ENCODE results near the gene TLE7.

Gene TLE7

DNA sequence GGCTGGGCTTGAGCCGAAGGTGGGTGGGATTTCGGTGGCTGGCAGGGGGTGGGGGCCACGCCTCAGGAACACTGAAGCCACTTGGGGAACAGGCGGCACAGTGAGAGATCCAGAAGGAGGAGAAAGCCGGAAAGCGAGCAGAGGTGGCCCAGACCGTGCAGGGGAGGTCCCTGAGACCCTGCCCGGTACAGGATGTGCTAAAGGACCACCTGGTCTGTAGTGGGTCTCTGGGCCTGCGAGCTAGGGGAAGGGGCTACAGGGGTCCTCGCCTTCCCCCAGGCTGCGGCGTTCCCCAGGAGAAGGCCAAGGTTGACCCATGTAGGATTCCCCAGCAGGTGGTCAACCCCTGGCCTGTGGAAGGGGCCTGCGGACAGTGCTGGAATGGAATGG is at the start of gene TLE7:
Gene TLE7, minus strand, starts transcription at position 4 of the 390 bp plus-strand sequence. CDS start 8,730 bp downstream, outside the sequence.
- FAIRE-seq = no peak
- no peak for DNase-seq (ENCODE audit: insufficient read length, low spot score)

DNA sequence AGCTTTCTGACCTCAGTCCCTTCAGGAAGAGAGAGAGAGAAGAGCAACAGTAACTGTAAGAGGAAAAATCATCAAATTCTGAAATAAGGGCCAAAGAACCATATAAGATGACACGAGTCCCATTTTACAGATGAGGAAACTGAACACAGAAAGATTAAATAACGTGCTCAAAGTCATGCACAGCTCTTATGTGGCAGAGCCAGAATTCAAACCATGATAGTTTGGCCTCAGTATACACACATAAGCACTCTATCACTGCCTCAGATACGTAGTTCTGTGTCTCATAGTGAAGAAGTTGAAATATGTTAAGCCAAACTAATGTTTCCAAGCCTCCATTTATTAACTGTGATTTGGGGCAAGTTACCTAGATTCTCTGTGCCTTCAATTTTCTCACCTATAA is 49.2 kb upstream of the TLE7 start:
- no peak for DNase-seq (ENCODE audit: insufficient read length, low spot score)
- FAIRE-seq = peak; percentile 51

DNA sequence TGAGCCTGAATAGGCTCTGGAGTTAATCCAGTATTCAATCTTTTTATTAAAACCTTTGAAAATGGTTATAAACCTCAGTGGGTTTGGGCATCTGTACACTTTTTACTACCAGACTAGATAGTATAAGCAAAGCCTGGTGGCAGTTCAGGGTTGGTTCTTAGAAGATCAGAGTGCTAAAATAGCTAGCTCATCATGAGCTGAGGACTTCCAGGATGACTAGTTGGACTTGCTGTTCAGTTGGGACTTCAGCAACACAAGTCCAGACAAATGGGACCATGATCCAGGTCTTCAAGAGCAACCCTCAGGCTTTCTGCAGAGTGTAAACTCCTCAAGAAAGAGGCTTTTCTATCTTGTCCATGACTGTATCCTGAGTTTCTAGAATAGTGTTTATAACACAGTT is 48.5 kb upstream of the TLE7 start:
- DNase-seq (ENCODE audit: insufficient read length, low spot score) (no peak), FAIRE-seq (no peak)

DNA sequence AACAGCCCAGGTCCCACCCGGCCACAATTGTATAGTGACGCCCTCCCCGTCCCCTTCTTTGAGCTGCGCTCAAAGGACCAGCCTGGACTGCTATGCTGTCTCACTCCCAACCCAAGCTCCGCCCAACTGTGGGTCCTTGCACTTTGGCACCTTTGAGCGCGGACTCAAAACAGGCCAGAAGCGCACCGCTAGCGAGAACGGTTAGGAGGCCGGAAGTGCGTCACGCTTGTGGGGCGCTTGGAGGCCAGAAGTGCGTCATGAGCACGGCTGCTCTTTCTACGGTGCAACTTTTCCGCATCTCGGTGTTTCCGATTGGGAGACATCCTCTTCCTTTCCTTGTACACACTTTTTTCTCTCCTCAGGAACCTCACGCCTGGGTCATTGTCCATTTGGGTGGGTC is 47.3 kb upstream of the TLE7 start, which contains the start of gene ZNF19:
Gene ZNF19, minus strand, starts transcription at position 203 of the 400 bp plus-strand sequence. CDS start 7,210 bp downstream, outside the sequence.
- no peak for FAIRE-seq

DNA sequence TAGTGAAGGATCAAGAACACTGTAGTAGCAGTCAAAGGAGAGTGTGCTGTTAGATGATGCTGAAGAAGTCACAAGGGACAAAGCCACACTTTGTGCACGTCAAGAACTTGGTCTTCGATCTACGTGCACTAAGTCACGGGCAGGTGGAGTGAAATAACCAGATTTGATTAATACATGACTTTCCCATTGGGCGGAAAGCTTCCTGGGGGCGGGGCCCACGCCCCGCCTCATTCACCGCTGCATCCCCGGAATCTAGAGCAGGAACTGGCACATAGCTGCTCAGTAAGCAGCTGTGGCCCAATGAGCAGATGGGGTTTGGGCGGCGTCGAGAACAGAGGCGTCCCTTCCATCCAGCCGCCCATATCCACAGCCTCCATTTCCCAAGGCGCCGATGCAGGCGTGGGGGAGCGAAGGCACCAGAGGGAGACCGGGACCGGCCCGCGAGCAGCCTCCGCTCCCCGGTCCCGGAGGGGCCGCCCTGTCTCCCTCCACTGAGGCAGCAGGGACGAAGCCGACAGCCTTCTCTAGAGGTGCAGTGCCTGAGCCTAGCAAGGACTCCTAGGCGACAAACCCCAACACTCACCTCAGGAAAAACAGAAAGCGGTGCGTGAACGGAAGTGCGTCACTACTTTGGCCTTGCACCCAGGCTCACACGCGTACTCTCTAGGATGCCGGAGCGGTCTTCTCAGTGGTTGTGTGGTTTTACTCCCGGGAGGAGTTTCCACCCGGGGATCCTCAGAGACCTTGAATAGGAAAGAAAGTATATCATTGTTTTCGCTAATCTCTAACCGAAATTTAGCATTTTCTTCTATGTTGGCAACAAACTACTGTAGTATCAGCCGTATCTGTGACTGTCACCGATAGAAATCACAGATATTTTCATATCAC is 42.4 kb upstream of the TLE7 start:
- DNase-seq (ENCODE audit: insufficient read length, low spot score) = peak; percentile 97
- peak; percentile 99 for FAIRE-seq

More for the DNA sequence above, 47.3 kb upstream of the TLE7 start, which contains the start of gene ZNF19:
- DNase-seq (ENCODE audit: insufficient read length, low spot score) = no peak

DNA sequence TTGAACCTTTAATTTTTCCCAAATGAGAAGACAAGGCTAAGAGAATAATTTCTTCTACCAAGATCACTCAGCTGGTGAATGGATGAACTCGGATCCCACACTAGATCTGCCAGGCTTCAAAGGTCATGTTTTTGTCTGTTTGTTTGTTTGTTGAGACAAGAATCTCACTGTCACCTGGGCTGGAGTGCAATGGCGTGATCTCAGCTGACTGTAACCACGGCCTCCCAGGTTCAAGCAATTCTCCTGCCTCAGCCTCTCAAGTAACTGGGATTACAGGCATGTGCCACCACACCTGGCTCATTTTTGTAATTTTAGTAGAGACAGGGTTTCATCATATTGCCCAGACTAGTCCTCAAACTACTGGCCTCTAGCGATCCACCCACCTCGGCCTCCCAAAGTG is 40.7 kb upstream of the TLE7 start:
- no peak for DNase-seq (ENCODE audit: insufficient read length, low spot score)
- no peak for FAIRE-seq

DNA sequence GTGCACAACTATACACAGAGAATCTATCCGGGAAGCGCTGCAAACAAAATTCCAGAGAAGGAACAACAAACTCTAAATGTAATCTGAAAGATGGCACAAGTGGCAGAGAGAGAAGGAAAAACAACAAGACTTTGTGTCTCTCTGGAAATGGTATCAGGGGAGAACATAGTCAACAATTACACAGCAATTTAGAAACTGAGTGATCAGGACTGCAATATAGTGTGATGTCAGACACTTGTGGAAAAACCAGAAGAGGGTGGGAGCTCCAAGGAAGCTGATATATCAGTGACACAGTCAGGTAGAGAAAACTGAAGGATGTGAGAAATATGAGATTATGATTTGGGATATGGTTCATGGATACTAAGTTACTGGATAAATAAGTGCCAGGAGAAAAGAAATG is 39.1 kb upstream of the TLE7 start:
- FAIRE-seq = no peak
- no peak for DNase-seq (ENCODE audit: insufficient read length, low spot score)

DNA sequence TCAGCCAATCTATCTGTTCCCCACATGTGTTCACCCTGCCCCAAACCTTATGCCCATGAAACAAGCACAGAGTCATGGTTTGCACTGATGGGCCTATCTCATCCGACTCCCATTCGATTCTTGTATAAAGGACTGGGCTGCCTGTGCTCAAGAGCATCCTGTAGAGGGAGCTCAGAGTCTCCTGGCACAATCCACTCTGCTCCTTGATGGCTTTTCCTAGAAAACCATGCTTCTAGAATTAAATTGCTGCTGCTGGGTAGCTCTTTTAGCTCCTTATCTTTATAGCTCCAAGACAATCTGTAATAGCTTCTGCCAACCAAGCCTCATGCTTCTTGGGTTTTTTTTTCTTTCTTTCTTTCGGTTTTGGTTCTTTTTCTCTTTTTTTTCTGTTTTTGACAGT is 37.6 kb upstream of the TLE7 start:
- DNase-seq (ENCODE audit: insufficient read length, low spot score) (peak; percentile 45), FAIRE-seq (peak; percentile 85)

DNA sequence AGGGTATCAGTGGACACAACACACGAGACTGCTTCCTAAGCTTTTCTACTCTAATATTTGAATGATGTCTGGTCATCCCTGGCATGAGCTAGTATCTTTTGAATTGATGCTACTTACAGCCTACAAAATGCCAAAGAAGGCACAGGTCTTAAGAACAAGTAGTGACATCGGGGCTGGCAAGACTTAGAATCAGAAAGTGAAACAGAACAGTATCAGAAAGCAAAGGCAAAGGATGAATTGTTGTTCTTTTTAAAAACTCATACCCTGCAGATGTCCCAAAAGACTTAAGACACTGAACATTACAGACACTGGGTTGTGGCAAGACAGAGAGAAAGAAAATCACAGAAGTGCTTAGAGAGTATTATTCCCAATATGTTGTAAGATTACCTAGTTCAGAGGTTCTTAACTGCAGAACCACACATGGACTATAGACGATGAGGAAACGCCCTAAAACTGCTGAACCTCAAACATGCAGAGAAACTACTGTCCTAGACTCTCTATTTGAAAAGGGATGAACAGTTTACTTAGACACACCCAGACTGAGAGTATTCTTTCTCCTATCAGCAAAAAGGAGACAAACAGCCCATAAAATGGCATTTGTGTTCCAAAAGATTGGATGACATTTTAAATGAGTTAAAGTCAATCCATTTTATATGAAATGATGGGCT is 34.7 kb upstream of the TLE7 start:
- DNase-seq (ENCODE audit: insufficient read length, low spot score) (no peak), FAIRE-seq (peak; percentile 81)

DNA sequence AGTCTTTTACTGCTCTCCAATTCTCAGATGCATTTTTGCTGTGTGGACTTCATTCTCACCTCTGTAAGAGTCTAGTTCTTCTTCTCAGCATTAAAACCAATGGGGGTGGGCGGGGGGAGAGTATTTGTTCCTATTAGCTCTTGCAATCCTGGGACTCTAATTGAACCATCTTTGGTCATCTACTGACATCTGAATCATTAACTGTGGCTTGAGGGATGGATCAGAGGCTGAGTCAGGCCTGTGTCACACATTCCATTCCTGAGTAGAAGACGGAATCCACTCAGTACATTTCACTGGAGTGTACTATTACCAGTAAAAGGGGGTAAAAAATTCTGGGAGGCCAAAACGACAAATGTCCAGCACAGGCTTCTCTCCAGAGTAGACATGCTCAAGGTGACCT is 33.0 kb upstream of the TLE7 start:
- DNase-seq (ENCODE audit: insufficient read length, low spot score) = peak; percentile 78
- peak; percentile 97 for FAIRE-seq

DNA sequence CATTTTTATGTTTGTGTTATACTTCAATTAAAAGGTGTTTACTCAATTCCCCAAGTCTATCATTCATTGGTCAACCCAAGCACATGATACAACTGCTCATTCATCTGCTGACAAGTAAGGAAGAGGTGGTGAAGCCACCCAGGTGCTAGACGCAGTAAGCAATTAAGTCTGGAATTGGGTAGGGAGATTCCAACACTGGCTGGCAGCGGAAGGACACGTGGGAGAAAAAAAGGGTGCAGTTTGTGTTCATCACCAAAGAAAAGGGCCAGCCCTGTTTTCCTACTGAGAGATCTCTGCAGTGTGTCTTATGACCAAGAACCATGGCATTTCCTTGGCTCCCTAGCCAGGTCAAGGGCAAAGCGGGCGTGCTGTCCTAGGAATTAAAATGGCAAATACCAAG is 32.0 kb upstream of the TLE7 start:
- FAIRE-seq (peak; percentile 92), DNase-seq (ENCODE audit: insufficient read length, low spot score) (no peak)

DNA sequence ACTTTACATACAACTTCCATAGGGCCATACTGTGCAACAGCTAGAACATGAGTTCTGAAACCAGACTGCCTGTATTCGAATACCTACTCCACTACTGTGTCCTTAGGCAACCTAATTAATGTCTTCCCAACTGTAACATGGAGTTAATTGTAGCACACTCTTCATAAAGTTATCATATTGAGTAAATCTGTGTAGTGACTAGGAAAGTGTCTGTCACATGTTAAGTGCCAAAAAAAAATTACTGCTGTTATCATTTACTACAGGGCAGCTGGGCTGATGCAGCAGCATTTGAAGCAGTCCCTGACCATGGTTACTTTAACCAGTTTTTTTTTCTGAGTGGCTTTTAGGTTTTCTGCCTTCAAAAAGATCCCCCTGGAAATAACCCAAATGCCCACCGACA is 31.1 kb upstream of the TLE7 start:
- FAIRE-seq (peak; percentile 69), DNase-seq (ENCODE audit: insufficient read length, low spot score) (no peak)

DNA sequence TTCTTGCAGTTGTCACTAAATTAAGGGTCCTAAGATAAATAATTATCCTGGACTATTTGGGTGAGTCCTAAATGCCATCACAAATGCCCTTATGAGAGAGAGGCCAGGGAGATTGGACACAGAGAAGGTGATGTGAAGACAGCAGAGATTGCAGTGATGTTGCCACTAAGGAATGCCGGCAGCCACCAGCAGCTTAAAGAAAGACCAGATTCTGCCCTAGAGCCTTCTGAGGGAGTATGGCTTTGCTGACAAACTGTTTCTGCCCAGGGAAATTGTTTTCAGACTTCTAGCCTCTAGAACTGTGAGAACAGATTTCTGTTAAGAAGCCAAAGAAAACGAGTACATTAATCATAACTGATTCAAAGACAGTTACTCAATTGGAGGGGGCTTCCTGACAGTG is 30.2 kb upstream of the TLE7 start:
- no peak for FAIRE-seq

DNA sequence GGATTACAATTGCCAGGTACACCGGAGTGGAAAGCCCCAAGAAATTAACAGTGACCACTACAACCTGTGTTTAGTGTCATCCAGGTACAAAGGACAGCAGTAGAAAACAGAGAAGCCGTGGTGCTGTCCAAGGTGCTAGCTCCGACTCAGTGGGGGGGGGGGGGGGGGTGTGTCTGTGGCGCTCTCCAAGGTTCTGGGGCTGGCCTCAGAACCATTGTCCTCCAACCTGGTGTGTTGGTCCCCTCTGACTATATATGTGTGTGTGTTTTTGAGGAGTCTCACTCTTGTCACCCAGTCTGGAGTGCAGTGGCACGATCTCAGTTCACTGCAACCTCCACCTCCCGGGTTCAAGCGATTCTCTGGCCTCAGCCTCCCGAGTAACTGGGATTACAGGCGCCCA is 26.0 kb upstream of the TLE7 start:
- FAIRE-seq (no peak), DNase-seq (ENCODE audit: insufficient read length, low spot score) (peak; percentile 56)

More for the DNA sequence above, 30.2 kb upstream of the TLE7 start:
- DNase-seq (ENCODE audit: insufficient read length, low spot score) = no peak

DNA sequence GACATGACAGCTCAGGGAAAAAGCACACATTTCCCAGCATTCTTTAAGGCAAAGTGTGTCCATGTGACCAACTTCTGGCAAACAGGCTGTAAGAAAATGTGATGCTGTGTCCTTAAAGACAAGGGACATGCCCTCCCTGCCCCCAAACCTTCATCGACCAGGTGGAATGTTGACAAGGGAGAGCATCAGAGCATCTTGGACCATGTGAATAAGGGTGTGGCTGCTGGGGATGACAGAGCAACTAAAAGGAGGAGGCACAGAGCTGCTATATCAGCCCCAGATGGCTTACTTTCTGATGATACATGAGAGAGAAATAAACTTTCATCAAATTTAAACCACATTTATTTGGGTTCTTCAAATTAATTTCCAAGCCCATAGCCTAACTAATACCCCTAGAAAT is 22.4 kb upstream of the TLE7 start:
- FAIRE-seq (peak; percentile 28), DNase-seq (ENCODE audit: insufficient read length, low spot score) (no peak)

DNA sequence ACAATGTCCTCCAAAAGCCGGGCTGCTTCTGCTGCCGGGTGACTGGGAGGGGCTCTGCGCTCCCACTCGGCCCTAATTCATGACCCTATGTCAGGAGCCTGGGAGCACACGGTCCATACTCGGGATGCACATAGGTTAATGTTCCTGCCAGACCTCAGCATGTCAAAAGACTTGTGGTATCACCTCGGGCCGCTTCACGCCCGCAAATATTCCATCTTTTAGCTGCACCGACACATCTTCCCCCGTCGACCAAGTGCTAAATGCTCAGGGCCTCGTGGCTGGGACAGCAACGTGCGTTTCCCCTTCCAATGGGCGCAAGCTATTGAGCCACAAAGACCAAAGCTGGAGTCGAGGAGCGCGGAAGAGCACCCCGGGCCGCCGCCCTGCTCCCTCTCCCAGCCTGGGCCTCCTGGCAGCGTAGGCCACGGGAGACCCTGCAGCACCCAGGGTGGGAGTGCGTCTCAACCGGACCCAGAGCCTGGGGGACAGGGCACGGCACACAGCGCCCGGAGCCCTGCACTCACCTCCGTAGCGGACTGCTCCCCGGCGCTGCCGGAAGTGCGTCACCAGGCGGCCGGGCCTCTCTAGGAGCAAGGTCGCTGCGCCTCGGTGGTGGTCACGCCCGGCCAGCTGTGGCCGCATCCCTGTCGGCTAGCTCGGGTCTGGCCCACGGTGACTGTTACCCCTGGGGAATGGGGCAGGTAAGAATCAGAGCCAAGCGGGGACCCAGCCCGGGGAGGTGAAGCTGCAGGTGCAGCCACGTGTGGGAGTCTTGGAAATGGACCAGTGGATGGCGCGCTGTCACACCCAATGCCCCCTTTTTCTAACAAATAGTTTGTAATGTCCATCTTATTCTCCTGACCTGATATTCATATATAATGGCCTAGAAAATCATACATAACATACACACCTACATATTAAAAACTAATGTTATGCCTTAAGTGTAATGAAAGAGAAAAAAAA is 20.1 kb upstream of the TLE7 start, which contains the start of gene ZNF23:
Gene ZNF23, minus strand, starts transcription at position 562 of the 963 bp plus-strand sequence. CDS start 5,451 bp downstream, outside the sequence.
- DNase-seq (ENCODE audit: insufficient read length, low spot score) = peak; percentile 97
- FAIRE-seq = peak; percentile 99

DNA sequence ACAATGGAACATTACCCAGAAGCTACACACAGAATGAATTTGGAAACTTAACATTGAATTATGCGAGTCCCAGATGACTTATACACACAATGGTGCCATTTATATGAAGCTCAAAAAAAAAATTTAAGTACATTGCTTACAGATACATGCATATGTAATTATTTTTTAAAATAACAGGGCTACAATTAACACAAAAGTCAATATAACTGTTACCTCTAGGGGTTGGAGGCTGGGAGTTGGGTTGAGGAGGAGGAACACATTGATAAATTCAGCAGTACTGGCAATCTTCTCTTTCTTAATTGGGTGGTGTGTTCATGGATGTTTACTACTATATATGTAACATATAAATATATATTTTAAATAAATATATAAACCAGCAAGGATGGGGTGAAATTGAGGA is 19.1 kb upstream of the TLE7 start:
- DNase-seq (ENCODE audit: insufficient read length, low spot score) = no peak
- no peak for FAIRE-seq

DNA sequence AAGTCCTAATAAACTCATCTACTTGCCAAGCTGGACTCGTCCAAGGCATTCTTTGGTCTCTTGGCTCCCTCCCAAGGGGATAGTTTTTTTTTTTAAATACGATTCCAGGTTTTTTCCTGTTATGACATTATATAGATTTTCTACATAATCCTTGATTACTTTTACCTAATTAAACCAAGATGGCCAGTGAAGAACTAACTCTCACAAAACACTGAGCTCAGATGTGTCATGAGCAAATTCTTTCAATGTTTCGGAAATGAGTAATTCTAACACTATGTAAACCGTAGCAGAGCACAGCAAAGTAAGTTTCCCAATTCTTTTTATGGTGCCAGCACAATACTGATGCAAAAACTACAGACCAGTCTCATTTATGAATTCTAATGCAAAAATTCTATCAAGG is 18.4 kb upstream of the TLE7 start:
- peak; percentile 31 for FAIRE-seq

DNA sequence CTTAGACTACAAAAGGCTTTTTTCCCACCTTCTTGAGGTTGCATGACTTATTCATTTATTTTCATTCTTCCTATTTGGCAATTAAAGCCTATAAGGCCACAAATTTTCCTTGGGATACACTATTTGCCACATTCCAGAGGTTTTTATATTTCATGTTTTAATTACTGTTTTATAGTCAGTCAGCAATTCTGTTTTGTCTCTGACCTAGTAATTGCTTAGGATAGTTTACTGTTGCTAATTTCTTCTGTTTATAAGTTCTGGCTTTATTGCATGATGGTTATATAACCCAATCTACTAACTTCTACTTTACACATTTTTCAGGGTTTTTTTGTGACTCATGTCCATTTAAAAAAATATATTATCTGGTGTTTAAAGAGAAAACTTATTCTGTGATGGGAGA is 17.7 kb upstream of the TLE7 start:
- no peak for DNase-seq (ENCODE audit: insufficient read length, low spot score)
- no peak for FAIRE-seq

More for the DNA sequence above, 18.4 kb upstream of the TLE7 start:
- DNase-seq (ENCODE audit: insufficient read length, low spot score) = peak; percentile 61

DNA sequence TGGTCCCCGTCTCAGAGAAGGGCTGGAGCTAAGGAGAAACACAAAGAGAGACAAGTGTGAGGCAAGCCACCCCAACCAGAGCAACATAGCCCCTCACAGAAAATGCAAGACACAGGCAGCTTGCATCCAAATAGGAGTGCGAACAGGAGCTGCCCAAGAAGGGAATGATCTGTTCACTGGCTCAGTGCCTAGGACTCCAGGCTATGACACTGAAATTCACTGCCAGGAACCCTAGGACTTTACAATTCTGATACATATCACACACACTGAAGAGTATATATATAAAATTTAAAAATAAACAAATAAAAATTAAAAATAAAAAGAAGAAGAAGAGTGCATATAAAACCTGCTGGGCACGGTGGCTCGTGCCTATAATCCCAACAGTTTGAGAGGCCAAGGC is 14.9 kb upstream of the TLE7 start:
- DNase-seq (ENCODE audit: insufficient read length, low spot score) (no peak), FAIRE-seq (no peak)
